ENCODE results near the gene GTPBP6. TPM values are rescaled to one million over a fixed set of nuclear protein-coding genes. Genes with fewer than 3 reads are reported as not detected.

The GTPBP6 gene
- total RNA-seq, 1 donor from 2014 or later = 75.6 TPM

DNA sequence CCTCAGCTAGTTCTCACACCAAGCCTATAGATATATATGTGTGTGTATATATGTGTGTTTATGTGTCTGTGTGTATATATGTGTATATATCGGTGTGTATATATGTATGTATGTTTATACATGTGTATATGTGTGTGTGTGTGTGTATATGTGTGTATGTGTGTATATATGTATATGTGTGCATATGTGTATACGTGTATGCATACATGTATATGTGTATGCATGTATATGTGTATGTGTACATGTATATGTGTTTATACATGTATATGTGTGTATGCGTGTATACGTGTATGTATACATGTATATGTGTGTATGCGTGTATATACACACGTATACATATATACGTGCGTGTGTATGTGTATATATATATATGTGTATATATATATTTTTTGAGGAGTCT, 18.3 kb downstream of the GTPBP6 start:
- CTCF ChIA-PET = no interaction called here
- TF ChIP-seq, protein P1, sequence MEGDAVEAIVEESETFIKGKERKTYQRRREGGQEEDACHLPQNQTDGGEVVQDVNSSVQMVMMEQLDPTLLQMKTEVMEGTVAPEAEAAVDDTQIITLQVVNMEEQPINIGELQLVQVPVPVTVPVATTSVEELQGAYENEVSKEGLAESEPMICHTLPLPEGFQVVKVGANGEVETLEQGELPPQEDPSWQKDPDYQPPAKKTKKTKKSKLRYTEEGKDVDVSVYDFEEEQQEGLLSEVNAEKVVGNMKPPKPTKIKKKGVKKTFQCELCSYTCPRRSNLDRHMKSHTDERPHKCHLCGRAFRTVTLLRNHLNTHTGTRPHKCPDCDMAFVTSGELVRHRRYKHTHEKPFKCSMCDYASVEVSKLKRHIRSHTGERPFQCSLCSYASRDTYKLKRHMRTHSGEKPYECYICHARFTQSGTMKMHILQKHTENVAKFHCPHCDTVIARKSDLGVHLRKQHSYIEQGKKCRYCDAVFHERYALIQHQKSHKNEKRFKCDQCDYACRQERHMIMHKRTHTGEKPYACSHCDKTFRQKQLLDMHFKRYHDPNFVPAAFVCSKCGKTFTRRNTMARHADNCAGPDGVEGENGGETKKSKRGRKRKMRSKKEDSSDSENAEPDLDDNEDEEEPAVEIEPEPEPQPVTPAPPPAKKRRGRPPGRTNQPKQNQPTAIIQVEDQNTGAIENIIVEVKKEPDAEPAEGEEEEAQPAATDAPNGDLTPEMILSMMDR (IDR thresholded peaks at IDR 0.05) = no peak
- DNase-seq = no peak
- Mint-ChIP-seq H3K27ac (no peak overlapping the region), H3K36me3 (ENCODE audit: low read depth) (peaks cover 68% of the 10 kb centered on the region), H3K4me3 (no peak overlapping the region), H3K9me3 (no peaks in the 10 kb centered on the region), H3K4me1 (no peaks in the 10 kb centered on the region), H3K27me3 (no peaks in the 10 kb centered on the region)
- intact Hi-C loops (cut with micrococcal nuclease) = no loop called here
- no peak for ATAC-seq (ENCODE audit: low read depth)
- POLR2A ChIA-PET = no interaction called here

DNA sequence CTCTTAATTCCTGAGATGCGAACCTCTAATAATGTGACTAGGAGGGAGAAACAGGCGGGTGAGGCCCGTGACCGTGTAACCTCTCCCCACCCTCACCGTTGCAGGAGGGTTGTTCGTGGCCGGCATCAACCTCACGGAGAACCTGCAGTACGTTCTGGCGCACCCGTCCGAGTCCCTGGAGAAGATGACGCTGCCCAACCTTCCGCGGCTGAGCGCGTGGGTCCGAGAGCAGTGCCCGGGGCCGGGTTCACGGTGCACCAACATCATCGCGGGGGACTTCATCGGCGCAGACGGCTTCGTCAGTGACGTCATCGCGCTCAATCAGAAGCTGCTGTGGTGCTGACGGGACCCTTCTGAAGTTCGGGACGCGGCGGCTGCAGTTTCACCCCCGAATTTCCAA, 19.6 kb downstream of the GTPBP6 start:
- Mint-ChIP-seq H3K4me1 (no peaks in the 10 kb centered on the region), H3K4me3 (no peak overlapping the region), H3K9me3 (no peaks in the 10 kb centered on the region), H3K36me3 (ENCODE audit: low read depth) (peaks cover 63% of the 10 kb centered on the region), H3K27me3 (no peaks in the 10 kb centered on the region), H3K27ac (no peak overlapping the region)
- CTCF ChIA-PET = no interaction called here
- intact Hi-C loops (cut with micrococcal nuclease) = no loop called here
- ATAC-seq (ENCODE audit: low read depth) (no peak), DNase-seq (no peak)
- POLR2A ChIA-PET = no interaction called here
- TF ChIP-seq, protein P1 (IDR thresholded peaks at IDR 0.05) = no peak

DNA sequence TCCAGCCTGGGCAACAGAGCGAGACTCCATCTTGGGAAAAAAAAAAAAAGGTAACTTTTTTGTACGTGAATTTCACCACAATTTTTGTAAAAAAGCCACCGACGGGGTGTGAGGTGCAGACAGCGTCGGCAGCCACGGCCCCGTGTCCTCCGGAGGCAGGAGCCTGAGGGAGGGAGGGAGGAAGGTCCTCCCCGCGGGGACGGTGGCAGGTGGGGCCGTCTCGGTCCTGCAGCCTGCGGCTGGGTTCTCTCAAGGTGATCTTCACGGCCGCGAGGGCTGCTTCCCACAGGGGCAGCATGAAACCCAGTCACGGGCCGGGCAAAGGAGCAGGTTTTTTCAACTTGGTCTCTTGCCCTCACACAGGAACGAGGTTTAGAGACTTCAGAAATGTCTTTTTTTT, 23.5 kb downstream of the GTPBP6 start:
- ATAC-seq (ENCODE audit: low read depth) = no peak
- TF ChIP-seq, protein P1 (IDR thresholded peaks at IDR 0.05) = no peak
- no peaks in the 10 kb centered on the region for H3K4me1 Mint-ChIP-seq
- ChIA-PET POLR2A (no interaction called here), CTCF (no interaction called here)
- no peak for DNase-seq
- H3K27ac Mint-ChIP-seq = no peak overlapping the region
- no peaks in the 10 kb centered on the region for H3K27me3 Mint-ChIP-seq
- H3K4me3 Mint-ChIP-seq = no peak overlapping the region
- H3K36me3 Mint-ChIP-seq (ENCODE audit: low read depth) = peaks cover 65% of the 10 kb centered on the region
- no peaks in the 10 kb centered on the region for H3K9me3 Mint-ChIP-seq
- intact Hi-C loops (cut with micrococcal nuclease) = no loop called here

DNA sequence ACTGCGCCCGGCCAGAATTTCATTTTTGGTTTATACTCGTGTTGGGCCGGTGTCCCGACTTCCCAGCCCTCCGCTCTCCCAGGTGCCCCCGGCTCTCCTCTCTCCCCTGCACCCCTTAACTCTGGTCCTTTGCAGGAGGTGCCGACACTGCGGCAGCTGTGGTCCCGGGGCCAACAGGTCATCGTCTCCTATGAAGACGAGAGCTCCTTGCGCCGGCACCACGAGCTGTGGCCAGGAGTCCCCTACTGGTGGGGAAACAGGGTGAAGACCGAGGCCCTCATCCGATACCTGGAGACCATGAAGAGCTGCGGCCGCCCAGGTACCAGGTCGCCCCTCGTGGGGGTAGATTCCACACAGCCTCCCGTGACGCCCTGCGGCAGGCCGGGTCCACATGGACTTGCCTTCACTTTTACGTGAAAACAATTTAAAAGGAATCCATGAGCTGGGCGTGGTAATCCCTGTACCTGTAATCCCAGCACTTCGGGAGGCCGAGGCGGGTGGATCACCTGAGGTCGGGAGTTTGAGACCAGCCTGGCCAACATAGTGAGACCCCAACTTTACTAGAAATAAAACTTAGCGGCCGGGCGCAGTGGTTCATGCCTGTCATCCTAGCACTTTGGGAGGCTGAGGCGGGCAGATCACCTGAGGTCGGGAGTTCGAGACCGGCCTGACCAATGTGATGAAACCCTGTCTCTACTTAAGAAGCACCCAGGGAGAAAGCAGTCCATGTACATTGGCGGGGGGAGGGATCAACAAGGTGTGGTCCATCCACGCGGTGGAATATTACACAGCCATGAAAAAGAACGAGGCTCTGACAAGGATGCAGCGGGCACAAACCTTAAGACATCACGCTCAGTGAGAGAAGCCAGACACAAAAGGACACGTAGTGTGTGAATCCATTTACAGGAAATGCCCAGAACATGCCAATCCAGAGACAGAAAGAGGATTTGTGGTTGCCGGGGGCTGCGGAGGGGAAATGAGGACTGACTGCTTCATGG, 25.4 kb downstream of the GTPBP6 start:
- ChIA-PET CTCF (no interaction called here), POLR2A (no interaction called here)
- Mint-ChIP-seq H3K4me3 (no peak overlapping the region), H3K27me3 (no peaks in the 10 kb centered on the region), H3K9me3 (no peaks in the 10 kb centered on the region), H3K36me3 (ENCODE audit: low read depth) (peaks cover 69% of the 10 kb centered on the region), H3K4me1 (no peaks in the 10 kb centered on the region), H3K27ac (no peak overlapping the region)
- TF ChIP-seq, protein P1 (IDR thresholded peaks at IDR 0.05) = no peak
- intact Hi-C loops (cut with micrococcal nuclease) = no loop called here
- no peak for DNase-seq
- no peak for ATAC-seq (ENCODE audit: low read depth)

DNA sequence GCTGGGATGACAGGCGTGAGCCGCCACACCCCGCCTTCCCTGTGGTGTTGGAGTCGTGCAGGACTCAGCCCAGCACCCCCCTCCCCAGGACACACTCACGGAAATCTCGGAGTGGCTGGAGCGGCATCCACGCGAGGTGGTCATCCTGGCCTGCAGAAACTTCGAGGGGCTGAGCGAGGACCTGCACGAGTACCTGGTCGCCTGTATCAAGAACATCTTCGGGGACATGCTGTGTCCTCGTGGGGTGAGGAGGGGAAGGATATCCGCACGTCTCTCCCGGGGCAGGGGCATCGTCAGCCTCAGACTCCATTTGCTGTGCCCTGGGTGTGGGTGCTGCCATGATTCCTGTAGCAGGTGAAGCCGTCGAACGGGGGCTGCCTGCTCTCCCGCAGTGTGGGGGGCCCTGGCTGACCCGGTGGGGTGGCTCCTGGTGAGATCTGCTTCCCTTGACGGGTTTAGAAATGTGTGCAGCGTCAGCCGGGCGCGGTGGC, 27.1 kb downstream of the GTPBP6 start:
- no peaks in the 10 kb centered on the region for H3K27me3 Mint-ChIP-seq
- H3K4me3 Mint-ChIP-seq = no peak overlapping the region
- H3K4me1 Mint-ChIP-seq = peaks cover 4% of the 10 kb centered on the region
- DNase-seq = no peak
- H3K27ac Mint-ChIP-seq = no peak overlapping the region
- no peaks in the 10 kb centered on the region for H3K9me3 Mint-ChIP-seq
- ATAC-seq (ENCODE audit: low read depth) = no peak
- H3K36me3 Mint-ChIP-seq (ENCODE audit: low read depth) = peaks cover 76% of the 10 kb centered on the region
- ChIA-PET CTCF (no interaction called here), POLR2A (no interaction called here)
- TF ChIP-seq, protein P1 (IDR thresholded peaks at IDR 0.05) = no peak
- intact Hi-C loops (cut with micrococcal nuclease) = no loop called here

Data from activated B cell treated with CpG ODN at 0.5 μM for 24 hours (primary cell).